GM12864 (cell line): Measurements from ENCODE around the gene POLR1A.

Experiments
- DNase-seq: peaks from one replicate; pipeline ENCODE4 v3.0.0-alpha.2; 2011; ENCODE audit warnings: low read depth
- H3K4me3 ChIP-seq: 2 replicates; pipeline ENCODE4 v1.5.1; 2011; ENCODE audit warnings: mild to moderate bottlenecking, low read depth, low read length, control low read depth
- CTCF ChIP-seq: IDR thresholded peaks from 2 replicates; pipeline ENCODE4 v1.5.1; 2011; ENCODE audit warnings: low read depth, mild to moderate bottlenecking, moderate library complexity, low read length, control low read depth, inconsistent platforms; ENCODE audit errors: missing control alignments

POLR1A gene

GRCh38 chr2:86105252-86105968 is at the start of gene POLR1A:
Gene POLR1A, minus strand, starts transcription at chr2:86105886. Its CDS starts 110 bp downstream, at chr2:86105776.
- peak within 1 kb of the TSS; percentile 86 for H3K4me3 ChIP-seq
- TF ChIP-seq CTCF = peak; percentile 11
- peak; percentile 82 for DNase-seq

GRCh38 chr2:86150502-86150901 is 44.8 kb upstream of the POLR1A start:
- TF ChIP-seq CTCF = no peak

GRCh38 chr2:86147793-86148192 is 42.1 kb upstream of the POLR1A start:
- H3K4me3 ChIP-seq = no peak overlapping the region
- no peak for DNase-seq
- TF ChIP-seq CTCF = no peak

More at GRCh38 chr2:86150502-86150901, 44.8 kb upstream of the POLR1A start:
- H3K4me3 ChIP-seq = no peak overlapping the region
- DNase-seq = no peak

GRCh38 chr2:86143926-86144685 is 38.4 kb upstream of the POLR1A start:
- no peak for TF ChIP-seq CTCF
- H3K4me3 ChIP-seq = no peak overlapping the region
- DNase-seq = no peak

- DNase-seq = no peak
- TF ChIP-seq CTCF = no peak
- H3K4me3 ChIP-seq = no peak overlapping the region
Observed at GRCh38 chr2:86143307-86143706, 37.6 kb upstream of the POLR1A start.

- no peak for TF ChIP-seq CTCF
- no peak for DNase-seq
- H3K4me3 ChIP-seq = no peak overlapping the region
Observed at GRCh38 chr2:86142436-86143257, 37.0 kb upstream of the POLR1A start.
